Liver (tissue), 9 donors: ENCODE results near the gene RNFT1. TPM values are rescaled to one million over a fixed set of nuclear protein-coding genes. Genes with fewer than 3 reads are reported as not detected.
"Not testable (repeated sequence)": the region's sequence is repeated elsewhere in the genome, so short reads cannot be mapped to it uniquely, and the experiment has no call there.

Experiments used
- DNase-seq: peaks from one replicate; pipeline ENCODE4 v3.0.0-alpha.2; 2017; ENCODE audit warnings: low spot score
- H3K27ac ChIP-seq, 2 donors: one replicate each; pipeline ENCODE4 v1.7.0; 2013; ENCODE audit warnings: inconsistent platforms in 2 of 2, low read length in 2 of 2, control low read depth in 1 of 2, low read depth in 1 of 2, mild to moderate bottlenecking in 1 of 2
- H3K27me3 ChIP-seq, 4 donors: one replicate each; pipeline versions ENCODE4 v1.6.1 to v1.7.0; 2013; ENCODE audit warnings: low read length in 3 of 4, inconsistent platforms in 1 of 4, mild to moderate bottlenecking in 1 of 4, moderate library complexity in 1 of 4; ENCODE audit not compliant: control insufficient read depth in 4 of 4, insufficient read depth in 4 of 4
- H3K36me3 ChIP-seq, 4 donors: one replicate each; pipeline versions ENCODE4 v1.6.1 to v1.7.0; 2013; ENCODE audit warnings: low read length in 3 of 4, mild to moderate bottlenecking in 3 of 4, low read depth in 1 of 4, moderate library complexity in 1 of 4; ENCODE audit not compliant: control insufficient read depth in 4 of 4, insufficient read depth in 3 of 4
- H3K4me1 ChIP-seq, 4 donors: one replicate each; pipeline versions ENCODE4 v1.6.1 to v1.7.0; 2013; ENCODE audit warnings: low read length in 3 of 4, mild to moderate bottlenecking in 3 of 4, moderate library complexity in 1 of 4; ENCODE audit not compliant: control insufficient read depth in 4 of 4, insufficient read depth in 4 of 4
- H3K4me3 ChIP-seq, 3 donors: one replicate each; pipeline versions ENCODE4 v1.6.1 to v1.7.0; 2013; ENCODE audit warnings: low read length in 3 of 3, control low read depth in 1 of 3, low read depth in 1 of 3, mild to moderate bottlenecking in 1 of 3
- H3K9ac ChIP-seq, 2 donors: one replicate each; pipeline ENCODE4 v1.7.0; 2013; ENCODE audit warnings: low read length in 2 of 2, mild to moderate bottlenecking in 2 of 2, moderate library complexity in 2 of 2, control low read depth in 1 of 2, low read depth in 1 of 2
- H3K9me3 ChIP-seq, 4 donors: one replicate each; pipeline versions ENCODE4 v1.6.1 to v1.7.0; 2013; ENCODE audit warnings: low read length in 3 of 4; ENCODE audit not compliant: control insufficient read depth in 4 of 4
- ATF3 ChIP-seq: IDR thresholded peaks from 2 replicates; pipeline ENCODE4 v1.6.1; 2016; ENCODE audit warnings: antibody characterized with exemption
- CTCF ChIP-seq: fragments of 150-350 bp; IDR thresholded peaks from 2 replicates; pipeline ENCODE4 v1.5.1; 2017; ENCODE audit warnings: improper control_type of control experiment, low read depth, low read length; ENCODE audit not compliant: missing input control
- EGR1 ChIP-seq, 2 donors: IDR thresholded peaks; 2 replicates each; pipeline ENCODE4 v1.6.1; 2016 to 2018; ENCODE audit warnings: antibody characterized with exemption in 2 of 2, low read depth in 2 of 2
- FOXA1 ChIP-seq: IDR thresholded peaks from 2 replicates; pipeline ENCODE4 v1.6.1; 2016; ENCODE audit warnings: antibody characterized with exemption
- FOXA2 ChIP-seq: IDR thresholded peaks from 2 replicates; pipeline ENCODE4 v1.6.1; 2016; ENCODE audit warnings: antibody characterized with exemption
- GABPA ChIP-seq, 2 donors: IDR thresholded peaks in 1 of 2; conservative IDR thresholded peaks in 1 of 2; 2 replicates each; pipeline ENCODE4 v1.6.1; 2016; ENCODE audit warnings: antibody characterized with exemption in 2 of 2, mild to moderate bottlenecking in 1 of 2, moderate library complexity in 1 of 2
- HNF4A ChIP-seq, 2 donors: conservative IDR thresholded peaks; 2 replicates each; pipeline ENCODE4 v1.6.1; 2016; ENCODE audit warnings: antibody characterized with exemption in 2 of 2, mild to moderate bottlenecking in 2 of 2
- HNF4G ChIP-seq: IDR thresholded peaks from 2 replicates; pipeline ENCODE4 v1.6.1; 2016; ENCODE audit warnings: antibody characterized with exemption
- JUND ChIP-seq, 2 donors: IDR thresholded peaks; 2 replicates each; pipeline ENCODE4 v1.6.1; 2016; ENCODE audit warnings: antibody characterized with exemption in 2 of 2
- MAX ChIP-seq: IDR thresholded peaks from 2 replicates; pipeline ENCODE4 v1.6.1; 2016; ENCODE audit warnings: antibody characterized with exemption
- NR2F2 ChIP-seq: IDR thresholded peaks from 2 replicates; pipeline ENCODE4 v1.6.1; 2016; ENCODE audit warnings: antibody characterized with exemption
- RAD21 ChIP-seq, 2 donors: IDR thresholded peaks; 2 replicates each; pipeline ENCODE4 v1.6.1; 2016; ENCODE audit warnings: antibody characterized with exemption in 2 of 2, mild to moderate bottlenecking in 2 of 2
- RXRA ChIP-seq, 2 donors: IDR thresholded peaks; 2 replicates each; pipeline ENCODE4 v1.6.1; 2017 to 2018; ENCODE audit warnings: antibody characterized with exemption in 2 of 2, mild to moderate bottlenecking in 1 of 2
- SP1 ChIP-seq: IDR thresholded peaks from 2 replicates; pipeline ENCODE4 v1.6.1; 2018; ENCODE audit warnings: antibody characterized with exemption, mild to moderate bottlenecking
- TAF1 ChIP-seq: conservative IDR thresholded peaks from 2 replicates; pipeline ENCODE4 v1.6.1; 2016; ENCODE audit warnings: antibody characterized with exemption, mild to moderate bottlenecking
- YY1 ChIP-seq: IDR thresholded peaks from 2 replicates; pipeline ENCODE4 v1.6.1; 2016; ENCODE audit warnings: antibody characterized with exemption, mild to moderate bottlenecking
- ZBTB33 ChIP-seq: IDR thresholded peaks from 2 replicates; pipeline ENCODE4 v1.6.1; 2016; ENCODE audit warnings: antibody characterized with exemption
- WGBS: extraction: QIAGEN DNeasy Blood & Tissue Kit; methylation state at CpG from one replicate; pipeline ENCODE4 v1.1.7; 2013; 5-methylcytosine and 5-hydroxymethylcytosine counted together
- polyA plus RNA-seq, 2 donors: library from polyadenylated mRNA; stranded (reverse) in 1 of 2; unstranded in 1 of 2; fragments of 200-250 nt in 1 of 2; fragments of >200 nt in 1 of 2; fragmentation: Nextera tagmentation in 1 of 2; extraction: Ambion mirVana in 1 of 2; gene quantifications; one replicate each; pipeline versions ENCODE4 v1.2.1 to v1.2.3, GENCODE V29; 2013 to 2015
- total RNA-seq, 2 donors: library from RNA; depleted of rRNA; stranded (reverse); fragments of >200 nt; gene quantifications; one replicate each; pipeline ENCODE4 v1.2.3, GENCODE V29; 2014
- TF ChIP-seq, protein P1 (sequence below): IDR thresholded peaks from 2 replicates; pipeline ENCODE4 v1.6.1; 2016; ENCODE audit warnings: antibody characterized with exemption, mild to moderate bottlenecking
- donor health status: healthy.
- donor health status: healthy.
- donor health status: healthy.
- donor health status: healthy.
- donor health status: healthy.

RNFT1 gene
- total and polyA plus RNA-seq, 4 donors, result 17.3 to 33.5 (median 20.3) TPM

GRCh38 chr17:59959574-59959973 is 5.0 kb downstream of the RNFT1 start:
- WGBS, result 97% methylated on average over 8 of the region's 8 CpGs
- not testable (repeated sequence) for H3K27ac ChIP-seq

DNA sequence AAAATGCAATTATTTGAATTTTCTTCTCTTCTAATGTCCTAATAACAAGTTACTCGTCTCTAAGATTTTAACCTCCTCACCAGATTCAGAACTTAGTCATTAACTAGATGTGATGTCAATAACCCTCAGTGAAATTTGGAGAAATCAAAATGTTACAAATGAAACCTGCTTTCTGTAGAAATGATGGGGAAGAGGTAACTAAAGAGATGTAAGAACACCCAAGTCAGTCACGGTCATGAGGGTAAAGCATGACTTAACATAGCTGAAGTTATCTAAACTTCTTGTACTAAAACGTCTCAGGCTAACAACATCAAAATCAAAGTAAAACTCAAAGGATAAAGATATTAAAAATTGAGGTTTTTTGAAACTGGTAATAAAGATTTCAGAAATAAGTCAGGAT is 9.7 kb downstream of the RNFT1 start:
- no peak for DNase-seq
- Histone ChIP-seq H3K36me3 (peaks cover 4 to 26% (median 19%) of the 10 kb centered on the region in 4 donors), H3K9me3 (no peaks in the 10 kb centered on the region), H3K9ac (no peak overlapping the region), H3K4me1 (no peaks in the 10 kb centered on the region), H3K27me3 (no peaks in the 10 kb centered on the region), H3K4me3 (no peak overlapping the region), H3K27ac (no peak overlapping the region)
- TF ChIP-seq RXRA (IDR thresholded peaks at IDR 0.05) (no peak), CTCF (no peak), NR2F2 (no peak), RAD21 (IDR thresholded peaks at IDR 0.05) (no peak), HNF4G (no peak), ATF3 (no peak), SP1 (no peak), HNF4A (conservative IDR thresholded peaks at IDR 0.05) (no peak), YY1 (no peak), JUND (IDR thresholded peaks at IDR 0.05) (no peak), EGR1 (IDR thresholded peaks at IDR 0.05; ENCODE audit: low read depth in 2 of 2) (no peak), TAF1 (no peak)
- 94% methylated on average over 3 of the region's 3 CpGs for WGBS

More at GRCh38 chr17:59959574-59959973, 5.0 kb downstream of the RNFT1 start:
- H3K9me3 ChIP-seq, H3K4me3 ChIP-seq, H3K27me3 ChIP-seq, H3K9ac ChIP-seq, DNase-seq: not testable (repeated sequence)
- peaks cover 2 to 20% (median 19%) of the 10 kb centered on the region in 4 donors for H3K36me3 ChIP-seq
- H3K4me1 ChIP-seq, result peaks cover 2 to 12% (median 9%) of the 10 kb centered on the region in 4 donors

GRCh38 chr17:59950049-59950448 is 14.5 kb downstream of the RNFT1 start:
- H3K27ac ChIP-seq, result no peak overlapping the region
- WGBS, result 93% methylated on average over 3 of the region's 3 CpGs
- H3K9ac ChIP-seq, result no peak overlapping the region
- H3K4me3 ChIP-seq, result no peak overlapping the region
- H3K4me1 ChIP-seq, result no peaks in the 10 kb centered on the region
- H3K9me3 ChIP-seq, result no peaks in the 10 kb centered on the region
- H3K36me3 ChIP-seq, result peaks cover 4 to 35% (median 19%) of the 10 kb centered on the region in 4 donors
- no peaks in the 10 kb centered on the region for H3K27me3 ChIP-seq
- no peak for DNase-seq
- no peak for TF ChIP-seq NR2F2
- no peak for TF ChIP-seq ATF3
- no peak for TF ChIP-seq GABPA (IDR thresholded peaks at IDR 0.05 in 1 of 2, conservative IDR thresholded peaks at IDR 0.05 in 1 of 2)
- TF ChIP-seq MAX, result no peak
- TF ChIP-seq RAD21 (IDR thresholded peaks at IDR 0.05), result no peak
- no peak for TF ChIP-seq HNF4A (conservative IDR thresholded peaks at IDR 0.05)
- TF ChIP-seq TAF1, result no peak
- no peak for TF ChIP-seq CTCF
- TF ChIP-seq JUND (IDR thresholded peaks at IDR 0.05), result no peak
- TF ChIP-seq ZBTB33, result no peak
- TF ChIP-seq, protein P1, sequence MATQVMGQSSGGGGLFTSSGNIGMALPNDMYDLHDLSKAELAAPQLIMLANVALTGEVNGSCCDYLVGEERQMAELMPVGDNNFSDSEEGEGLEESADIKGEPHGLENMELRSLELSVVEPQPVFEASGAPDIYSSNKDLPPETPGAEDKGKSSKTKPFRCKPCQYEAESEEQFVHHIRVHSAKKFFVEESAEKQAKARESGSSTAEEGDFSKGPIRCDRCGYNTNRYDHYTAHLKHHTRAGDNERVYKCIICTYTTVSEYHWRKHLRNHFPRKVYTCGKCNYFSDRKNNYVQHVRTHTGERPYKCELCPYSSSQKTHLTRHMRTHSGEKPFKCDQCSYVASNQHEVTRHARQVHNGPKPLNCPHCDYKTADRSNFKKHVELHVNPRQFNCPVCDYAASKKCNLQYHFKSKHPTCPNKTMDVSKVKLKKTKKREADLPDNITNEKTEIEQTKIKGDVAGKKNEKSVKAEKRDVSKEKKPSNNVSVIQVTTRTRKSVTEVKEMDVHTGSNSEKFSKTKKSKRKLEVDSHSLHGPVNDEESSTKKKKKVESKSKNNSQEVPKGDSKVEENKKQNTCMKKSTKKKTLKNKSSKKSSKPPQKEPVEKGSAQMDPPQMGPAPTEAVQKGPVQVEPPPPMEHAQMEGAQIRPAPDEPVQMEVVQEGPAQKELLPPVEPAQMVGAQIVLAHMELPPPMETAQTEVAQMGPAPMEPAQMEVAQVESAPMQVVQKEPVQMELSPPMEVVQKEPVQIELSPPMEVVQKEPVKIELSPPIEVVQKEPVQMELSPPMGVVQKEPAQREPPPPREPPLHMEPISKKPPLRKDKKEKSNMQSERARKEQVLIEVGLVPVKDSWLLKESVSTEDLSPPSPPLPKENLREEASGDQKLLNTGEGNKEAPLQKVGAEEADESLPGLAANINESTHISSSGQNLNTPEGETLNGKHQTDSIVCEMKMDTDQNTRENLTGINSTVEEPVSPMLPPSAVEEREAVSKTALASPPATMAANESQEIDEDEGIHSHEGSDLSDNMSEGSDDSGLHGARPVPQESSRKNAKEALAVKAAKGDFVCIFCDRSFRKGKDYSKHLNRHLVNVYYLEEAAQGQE, result no peak
- TF ChIP-seq EGR1 (IDR thresholded peaks at IDR 0.05; ENCODE audit: low read depth in 2 of 2), result no peak
- TF ChIP-seq FOXA2, result no peak
- no peak for TF ChIP-seq FOXA1
- no peak for TF ChIP-seq YY1
